Liver (tissue), 9 donors: Measurements from ENCODE around the gene KLHDC7A. TPM values are rescaled to one million over a fixed set of nuclear protein-coding genes. Genes with fewer than 3 reads are reported as not detected.

Experiments
- DNase-seq: peaks from one replicate; pipeline ENCODE4 v3.0.0-alpha.2; 2017; ENCODE audit warnings: low spot score
- H3K27ac ChIP-seq, 2 donors: one replicate each; pipeline ENCODE4 v1.7.0; 2013; ENCODE audit warnings: inconsistent platforms in 2 of 2, low read length in 2 of 2, control low read depth in 1 of 2, low read depth in 1 of 2, mild to moderate bottlenecking in 1 of 2
- H3K27me3 ChIP-seq, 4 donors: one replicate each; pipeline versions ENCODE4 v1.6.1 to v1.7.0; 2013; ENCODE audit warnings: low read length in 3 of 4, inconsistent platforms in 1 of 4, mild to moderate bottlenecking in 1 of 4, moderate library complexity in 1 of 4; ENCODE audit not compliant: control insufficient read depth in 4 of 4, insufficient read depth in 4 of 4
- H3K36me3 ChIP-seq, 4 donors: one replicate each; pipeline versions ENCODE4 v1.6.1 to v1.7.0; 2013; ENCODE audit warnings: low read length in 3 of 4, mild to moderate bottlenecking in 3 of 4, low read depth in 1 of 4, moderate library complexity in 1 of 4; ENCODE audit not compliant: control insufficient read depth in 4 of 4, insufficient read depth in 3 of 4
- H3K4me1 ChIP-seq, 4 donors: one replicate each; pipeline versions ENCODE4 v1.6.1 to v1.7.0; 2013; ENCODE audit warnings: low read length in 3 of 4, mild to moderate bottlenecking in 3 of 4, moderate library complexity in 1 of 4; ENCODE audit not compliant: control insufficient read depth in 4 of 4, insufficient read depth in 4 of 4
- H3K4me3 ChIP-seq, 3 donors: one replicate each; pipeline versions ENCODE4 v1.6.1 to v1.7.0; 2013; ENCODE audit warnings: low read length in 3 of 3, control low read depth in 1 of 3, low read depth in 1 of 3, mild to moderate bottlenecking in 1 of 3
- H3K9ac ChIP-seq, 2 donors: one replicate each; pipeline ENCODE4 v1.7.0; 2013; ENCODE audit warnings: low read length in 2 of 2, mild to moderate bottlenecking in 2 of 2, moderate library complexity in 2 of 2, control low read depth in 1 of 2, low read depth in 1 of 2
- H3K9me3 ChIP-seq, 4 donors: one replicate each; pipeline versions ENCODE4 v1.6.1 to v1.7.0; 2013; ENCODE audit warnings: low read length in 3 of 4; ENCODE audit not compliant: control insufficient read depth in 4 of 4
- EGR1 ChIP-seq, 2 donors: IDR thresholded peaks; 2 replicates each; pipeline ENCODE4 v1.6.1; 2016 to 2018; ENCODE audit warnings: antibody characterized with exemption in 2 of 2, low read depth in 2 of 2
- FOXA1 ChIP-seq: IDR thresholded peaks from 2 replicates; pipeline ENCODE4 v1.6.1; 2016; ENCODE audit warnings: antibody characterized with exemption
- FOXA2 ChIP-seq: IDR thresholded peaks from 2 replicates; pipeline ENCODE4 v1.6.1; 2016; ENCODE audit warnings: antibody characterized with exemption
- GABPA ChIP-seq, 2 donors: IDR thresholded peaks in 1 of 2; conservative IDR thresholded peaks in 1 of 2; 2 replicates each; pipeline ENCODE4 v1.6.1; 2016; ENCODE audit warnings: antibody characterized with exemption in 2 of 2, mild to moderate bottlenecking in 1 of 2, moderate library complexity in 1 of 2
- HNF4A ChIP-seq, 2 donors: conservative IDR thresholded peaks; 2 replicates each; pipeline ENCODE4 v1.6.1; 2016; ENCODE audit warnings: antibody characterized with exemption in 2 of 2, mild to moderate bottlenecking in 2 of 2
- HNF4G ChIP-seq: IDR thresholded peaks from 2 replicates; pipeline ENCODE4 v1.6.1; 2016; ENCODE audit warnings: antibody characterized with exemption
- JUND ChIP-seq, 2 donors: IDR thresholded peaks; 2 replicates each; pipeline ENCODE4 v1.6.1; 2016; ENCODE audit warnings: antibody characterized with exemption in 2 of 2
- NR2F2 ChIP-seq: IDR thresholded peaks from 2 replicates; pipeline ENCODE4 v1.6.1; 2016; ENCODE audit warnings: antibody characterized with exemption
- RXRA ChIP-seq, 2 donors: IDR thresholded peaks; 2 replicates each; pipeline ENCODE4 v1.6.1; 2017 to 2018; ENCODE audit warnings: antibody characterized with exemption in 2 of 2, mild to moderate bottlenecking in 1 of 2
- SP1 ChIP-seq: IDR thresholded peaks from 2 replicates; pipeline ENCODE4 v1.6.1; 2018; ENCODE audit warnings: antibody characterized with exemption, mild to moderate bottlenecking
- TAF1 ChIP-seq: conservative IDR thresholded peaks from 2 replicates; pipeline ENCODE4 v1.6.1; 2016; ENCODE audit warnings: antibody characterized with exemption, mild to moderate bottlenecking
- WGBS: extraction: QIAGEN DNeasy Blood & Tissue Kit; methylation state at CpG from one replicate; pipeline ENCODE4 v1.1.7; 2013; 5-methylcytosine and 5-hydroxymethylcytosine counted together
- polyA plus RNA-seq, 2 donors: library from polyadenylated mRNA; stranded (reverse) in 1 of 2; unstranded in 1 of 2; fragments of 200-250 nt in 1 of 2; fragments of >200 nt in 1 of 2; fragmentation: Nextera tagmentation in 1 of 2; extraction: Ambion mirVana in 1 of 2; gene quantifications; one replicate each; pipeline versions ENCODE4 v1.2.1 to v1.2.3, GENCODE V29; 2013 to 2015
- total RNA-seq, 2 donors: library from RNA; depleted of rRNA; stranded (reverse); fragments of >200 nt; gene quantifications; one replicate each; pipeline ENCODE4 v1.2.3, GENCODE V29; 2014
- TF ChIP-seq, protein P1 (sequence below): IDR thresholded peaks from 2 replicates; pipeline ENCODE4 v1.6.1; 2016; ENCODE audit warnings: antibody characterized with exemption
- TF ChIP-seq, protein P2 (sequence below): IDR thresholded peaks from 2 replicates; pipeline ENCODE4 v1.6.1; 2016; ENCODE audit warnings: antibody characterized with exemption
- TF ChIP-seq, protein P3 (sequence below): IDR thresholded peaks from 2 replicates; pipeline ENCODE4 v1.6.1; 2016; ENCODE audit warnings: antibody characterized with exemption
- TF ChIP-seq, protein P4 (sequence below): fragments of 150-350 bp; IDR thresholded peaks from 2 replicates; pipeline ENCODE4 v1.5.1; 2017; ENCODE audit warnings: improper control_type of control experiment, low read depth, low read length; ENCODE audit not compliant: missing input control
- TF ChIP-seq, protein P5 (sequence below): IDR thresholded peaks from 2 replicates; pipeline ENCODE4 v1.6.1; 2016; ENCODE audit warnings: antibody characterized with exemption, mild to moderate bottlenecking
- donor health status: healthy.
- donor health status: healthy.
- donor health status: healthy.
- donor health status: healthy.
- donor health status: healthy.

The KLHDC7A gene
- total and polyA plus RNA-seq, 4 donors, result 1.3 to 6.6 (median 2.3) TPM

DNA sequence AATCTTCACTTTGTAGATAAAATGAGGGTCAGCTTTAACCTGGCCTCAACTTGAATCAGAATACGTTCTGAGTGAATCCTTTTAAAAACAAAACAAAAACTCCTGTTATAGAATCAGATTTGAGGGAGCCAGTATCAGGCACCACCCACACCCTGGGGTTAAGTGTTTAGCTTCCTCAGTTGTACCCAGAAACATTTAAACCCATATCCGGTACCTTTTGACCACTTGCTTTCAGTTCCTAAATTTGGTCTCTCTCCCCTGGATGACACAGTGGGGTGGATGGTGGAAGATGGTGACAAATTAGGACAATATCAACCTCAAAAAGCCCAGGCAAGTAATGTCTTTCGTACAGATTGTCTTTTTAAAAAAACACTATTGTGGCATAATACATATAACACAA lies 10.4 kb downstream of the KLHDC7A start (continued):
- TF ChIP-seq, protein P1, sequence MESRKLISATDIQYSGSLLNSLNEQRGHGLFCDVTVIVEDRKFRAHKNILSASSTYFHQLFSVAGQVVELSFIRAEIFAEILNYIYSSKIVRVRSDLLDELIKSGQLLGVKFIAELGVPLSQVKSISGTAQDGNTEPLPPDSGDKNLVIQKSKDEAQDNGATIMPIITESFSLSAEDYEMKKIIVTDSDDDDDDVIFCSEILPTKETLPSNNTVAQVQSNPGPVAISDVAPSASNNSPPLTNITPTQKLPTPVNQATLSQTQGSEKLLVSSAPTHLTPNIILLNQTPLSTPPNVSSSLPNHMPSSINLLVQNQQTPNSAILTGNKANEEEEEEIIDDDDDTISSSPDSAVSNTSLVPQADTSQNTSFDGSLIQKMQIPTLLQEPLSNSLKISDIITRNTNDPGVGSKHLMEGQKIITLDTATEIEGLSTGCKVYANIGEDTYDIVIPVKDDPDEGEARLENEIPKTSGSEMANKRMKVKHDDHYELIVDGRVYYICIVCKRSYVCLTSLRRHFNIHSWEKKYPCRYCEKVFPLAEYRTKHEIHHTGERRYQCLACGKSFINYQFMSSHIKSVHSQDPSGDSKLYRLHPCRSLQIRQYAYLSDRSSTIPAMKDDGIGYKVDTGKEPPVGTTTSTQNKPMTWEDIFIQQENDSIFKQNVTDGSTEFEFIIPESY, result no peak
- TF ChIP-seq, protein P2, sequence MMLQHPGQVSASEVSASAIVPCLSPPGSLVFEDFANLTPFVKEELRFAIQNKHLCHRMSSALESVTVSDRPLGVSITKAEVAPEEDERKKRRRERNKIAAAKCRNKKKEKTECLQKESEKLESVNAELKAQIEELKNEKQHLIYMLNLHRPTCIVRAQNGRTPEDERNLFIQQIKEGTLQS, result no peak
- TF ChIP-seq RXRA (IDR thresholded peaks at IDR 0.05), result no peak

DNA sequence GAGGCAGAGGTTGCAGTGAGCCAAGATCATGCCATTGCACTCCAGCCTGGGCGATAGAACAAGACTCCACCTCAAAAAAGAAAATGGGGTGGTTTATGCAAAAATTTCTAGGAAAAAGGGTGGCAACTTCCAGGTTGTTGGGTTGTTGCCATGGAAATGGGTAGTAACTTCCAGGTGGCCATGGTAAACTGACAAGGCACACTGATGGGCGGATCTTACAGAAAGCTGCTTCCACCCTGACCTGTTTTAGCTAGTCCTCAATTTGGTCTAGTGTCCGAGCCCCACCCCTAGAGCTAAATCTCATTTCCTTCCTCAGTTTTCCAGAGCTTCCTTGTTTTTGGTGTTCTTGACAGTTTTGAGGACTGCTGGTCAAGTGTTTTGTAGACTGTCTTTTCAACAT lies 13.6 kb downstream of the KLHDC7A start:
- DNase-seq, result no peak
- Histone ChIP-seq H3K36me3 (no peaks in the 10 kb centered on the region), H3K9me3 (peaks cover 0 to 3% (median 0%) of the 10 kb centered on the region in 4 donors), H3K27me3 (no peaks in the 10 kb centered on the region), H3K4me3 (no peak overlapping the region), H3K27ac (no peak overlapping the region), H3K4me1 (no peaks in the 10 kb centered on the region), H3K9ac (no peak overlapping the region)
- TF ChIP-seq, protein P3, sequence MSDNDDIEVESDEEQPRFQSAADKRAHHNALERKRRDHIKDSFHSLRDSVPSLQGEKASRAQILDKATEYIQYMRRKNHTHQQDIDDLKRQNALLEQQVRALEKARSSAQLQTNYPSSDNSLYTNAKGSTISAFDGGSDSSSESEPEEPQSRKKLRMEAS, result no peak
- TF ChIP-seq, protein P2, result no peak
- TF ChIP-seq, protein P4, sequence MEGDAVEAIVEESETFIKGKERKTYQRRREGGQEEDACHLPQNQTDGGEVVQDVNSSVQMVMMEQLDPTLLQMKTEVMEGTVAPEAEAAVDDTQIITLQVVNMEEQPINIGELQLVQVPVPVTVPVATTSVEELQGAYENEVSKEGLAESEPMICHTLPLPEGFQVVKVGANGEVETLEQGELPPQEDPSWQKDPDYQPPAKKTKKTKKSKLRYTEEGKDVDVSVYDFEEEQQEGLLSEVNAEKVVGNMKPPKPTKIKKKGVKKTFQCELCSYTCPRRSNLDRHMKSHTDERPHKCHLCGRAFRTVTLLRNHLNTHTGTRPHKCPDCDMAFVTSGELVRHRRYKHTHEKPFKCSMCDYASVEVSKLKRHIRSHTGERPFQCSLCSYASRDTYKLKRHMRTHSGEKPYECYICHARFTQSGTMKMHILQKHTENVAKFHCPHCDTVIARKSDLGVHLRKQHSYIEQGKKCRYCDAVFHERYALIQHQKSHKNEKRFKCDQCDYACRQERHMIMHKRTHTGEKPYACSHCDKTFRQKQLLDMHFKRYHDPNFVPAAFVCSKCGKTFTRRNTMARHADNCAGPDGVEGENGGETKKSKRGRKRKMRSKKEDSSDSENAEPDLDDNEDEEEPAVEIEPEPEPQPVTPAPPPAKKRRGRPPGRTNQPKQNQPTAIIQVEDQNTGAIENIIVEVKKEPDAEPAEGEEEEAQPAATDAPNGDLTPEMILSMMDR, result no peak
- WGBS, result 72% methylated on average over 3 of the region's 3 CpGs

DNA sequence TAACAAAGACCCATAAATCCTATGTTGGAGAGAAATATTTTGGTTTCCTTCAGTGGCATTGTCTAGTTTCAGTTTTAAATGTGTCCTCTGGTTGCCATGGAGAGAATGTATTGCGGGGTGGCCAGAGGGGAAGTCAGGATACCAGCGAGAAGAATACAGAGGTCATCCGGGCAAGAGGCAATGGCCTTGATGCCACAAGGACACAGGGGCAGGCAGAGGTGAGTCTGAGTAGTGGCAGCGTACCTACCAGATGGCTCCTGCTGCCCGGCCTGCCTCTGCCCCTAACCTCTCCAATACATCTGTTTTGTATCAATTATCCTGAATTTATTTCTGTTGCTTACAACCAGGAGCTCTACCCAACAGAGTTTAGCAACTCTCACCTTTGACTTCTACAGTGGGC lies 14.9 kb downstream of the KLHDC7A start:
- Histone ChIP-seq H3K27ac (no peak overlapping the region), H3K9ac (no peak overlapping the region), H3K4me3 (no peak overlapping the region), H3K27me3 (no peaks in the 10 kb centered on the region), H3K36me3 (no peaks in the 10 kb centered on the region), H3K4me1 (no peaks in the 10 kb centered on the region), H3K9me3 (no peaks in the 10 kb centered on the region)
- WGBS, result 43% methylated on average over 5 of the region's 5 CpGs
- DNase-seq, result no peak
- no peak for TF ChIP-seq SP1
- TF ChIP-seq, protein P1, result no peak
- TF ChIP-seq FOXA2, result no peak
- TF ChIP-seq, protein P3, result no peak
- no peak for TF ChIP-seq HNF4G
- no peak for TF ChIP-seq FOXA1
- TF ChIP-seq HNF4A (conservative IDR thresholded peaks at IDR 0.05), result peak in 1 of 2 donors; percentile 45
- no peak for TF ChIP-seq JUND (IDR thresholded peaks at IDR 0.05)
- no peak for TF ChIP-seq EGR1 (IDR thresholded peaks at IDR 0.05; ENCODE audit: low read depth in 2 of 2)
- TF ChIP-seq NR2F2, result no peak
- no peak for TF ChIP-seq GABPA (IDR thresholded peaks at IDR 0.05 in 1 of 2, conservative IDR thresholded peaks at IDR 0.05 in 1 of 2)
- TF ChIP-seq, protein P5, sequence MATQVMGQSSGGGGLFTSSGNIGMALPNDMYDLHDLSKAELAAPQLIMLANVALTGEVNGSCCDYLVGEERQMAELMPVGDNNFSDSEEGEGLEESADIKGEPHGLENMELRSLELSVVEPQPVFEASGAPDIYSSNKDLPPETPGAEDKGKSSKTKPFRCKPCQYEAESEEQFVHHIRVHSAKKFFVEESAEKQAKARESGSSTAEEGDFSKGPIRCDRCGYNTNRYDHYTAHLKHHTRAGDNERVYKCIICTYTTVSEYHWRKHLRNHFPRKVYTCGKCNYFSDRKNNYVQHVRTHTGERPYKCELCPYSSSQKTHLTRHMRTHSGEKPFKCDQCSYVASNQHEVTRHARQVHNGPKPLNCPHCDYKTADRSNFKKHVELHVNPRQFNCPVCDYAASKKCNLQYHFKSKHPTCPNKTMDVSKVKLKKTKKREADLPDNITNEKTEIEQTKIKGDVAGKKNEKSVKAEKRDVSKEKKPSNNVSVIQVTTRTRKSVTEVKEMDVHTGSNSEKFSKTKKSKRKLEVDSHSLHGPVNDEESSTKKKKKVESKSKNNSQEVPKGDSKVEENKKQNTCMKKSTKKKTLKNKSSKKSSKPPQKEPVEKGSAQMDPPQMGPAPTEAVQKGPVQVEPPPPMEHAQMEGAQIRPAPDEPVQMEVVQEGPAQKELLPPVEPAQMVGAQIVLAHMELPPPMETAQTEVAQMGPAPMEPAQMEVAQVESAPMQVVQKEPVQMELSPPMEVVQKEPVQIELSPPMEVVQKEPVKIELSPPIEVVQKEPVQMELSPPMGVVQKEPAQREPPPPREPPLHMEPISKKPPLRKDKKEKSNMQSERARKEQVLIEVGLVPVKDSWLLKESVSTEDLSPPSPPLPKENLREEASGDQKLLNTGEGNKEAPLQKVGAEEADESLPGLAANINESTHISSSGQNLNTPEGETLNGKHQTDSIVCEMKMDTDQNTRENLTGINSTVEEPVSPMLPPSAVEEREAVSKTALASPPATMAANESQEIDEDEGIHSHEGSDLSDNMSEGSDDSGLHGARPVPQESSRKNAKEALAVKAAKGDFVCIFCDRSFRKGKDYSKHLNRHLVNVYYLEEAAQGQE, result no peak
- no peak for TF ChIP-seq TAF1
- peak in 1 of 2 donors; percentile 85 for TF ChIP-seq RXRA (IDR thresholded peaks at IDR 0.05)
- TF ChIP-seq, protein P4, result no peak
